ENCODE results near the gene PDE1C.
"Not testable (repeated sequence)": the region's sequence is repeated elsewhere in the genome, so short reads cannot be mapped to it uniquely, and the experiment has no call there.

The PDE1C gene

GRCh38 chr7:31887006-31887405 is 183.2 kb downstream of the PDE1C start:
- no peak for DNase-seq

GRCh38 chr7:31885171-31885570 is 185.0 kb downstream of the PDE1C start:
- peak; percentile 54 for DNase-seq

- peak; percentile 94 for DNase-seq
These were observed 186.4 kb downstream of the PDE1C start for GRCh38 chr7:31883761-31884164.

GRCh38 chr7:31882187-31882586 is 188.0 kb downstream of the PDE1C start:
- DNase-seq, result peak; percentile 96

- DNase-seq, result no peak
These were observed 191.3 kb downstream of the PDE1C start for GRCh38 chr7:31878875-31879274.

GRCh38 chr7:31875424-31875823 is 194.8 kb downstream of the PDE1C start:
- no peak for DNase-seq

- no peak for DNase-seq
These were observed 195.4 kb downstream of the PDE1C start for GRCh38 chr7:31874631-31875386.

- no peak for DNase-seq
These were observed 196.2 kb downstream of the PDE1C start for GRCh38 chr7:31873816-31874597.

- DNase-seq, result peak; percentile 47
These were observed 197.4 kb downstream of the PDE1C start for GRCh38 chr7:31872545-31873370.

GRCh38 chr7:31864646-31865045 is 205.6 kb downstream of the PDE1C start:
- DNase-seq, result no peak

- DNase-seq, result no peak
These were observed 209.3 kb downstream of the PDE1C start for GRCh38 chr7:31860925-31861324.

- no peak for DNase-seq
These were observed 212.2 kb downstream of the PDE1C start for GRCh38 chr7:31858055-31858454.

- no peak for DNase-seq
These were observed 213.0 kb downstream of the PDE1C start for GRCh38 chr7:31857172-31857571.

GRCh38 chr7:31856337-31856736 is 213.9 kb downstream of the PDE1C start:
- DNase-seq, result no peak

- no peak for DNase-seq
These were observed 214.7 kb downstream of the PDE1C start for GRCh38 chr7:31855530-31855929.

- DNase-seq, result no peak
These were observed 216.8 kb downstream of the PDE1C start for GRCh38 chr7:31853380-31853779.

- no peak for DNase-seq
These were observed 217.7 kb downstream of the PDE1C start for GRCh38 chr7:31852462-31852861.

- no peak for DNase-seq
These were observed 219.1 kb downstream of the PDE1C start for GRCh38 chr7:31851119-31851518.

GRCh38 chr7:31850601-31851000 is 219.6 kb downstream of the PDE1C start:
- no peak for DNase-seq

- DNase-seq, result no peak
These were observed 220.1 kb downstream of the PDE1C start for GRCh38 chr7:31850066-31850465.

- no peak for DNase-seq
These were observed 234.7 kb downstream of the PDE1C start for GRCh38 chr7:31835471-31835870.

GRCh38 chr7:31833625-31834024 is 236.6 kb downstream of the PDE1C start:
- not testable (repeated sequence) for DNase-seq

GRCh38 chr7:31828520-31828919 is 241.7 kb downstream of the PDE1C start:
- no peak for DNase-seq

Measured in NCI-H446 treated with DMSO at 0.1 percent for 48 hours (cell line).